Esophagus squamous epithelium (tissue), 4 donors: Measurements from ENCODE around the gene MOB1A.
A peak's percentile ranks its signal among the peaks of the same experiment; 100 is the strongest.

Source experiments
- POLR2A ChIP-seq, 4 donors: fragments of 450-650 bp; IDR thresholded peaks; one replicate each; pipeline ENCODE4 v1.6.1; 2017; ENCODE audit warnings: antibody characterized with exemption in 4 of 4, mild to moderate bottlenecking in 4 of 4, moderate library complexity in 3 of 4
- TF ChIP-seq, protein P1 (sequence below), 6 experiments: fragments of 450-650 bp in 4 of 6; fragments of 200-600 bp in 2 of 6; sonication (generic) in 2 of 6; IDR thresholded peaks; one replicate each; pipeline ENCODE4 v1.5.1; 2016 to 2019; ENCODE audit warnings: antibody characterized with exemption in 6 of 6, mild to moderate bottlenecking in 4 of 6, moderate library complexity in 4 of 6

- TF ChIP-seq POLR2A (IDR thresholded peaks at IDR 0.05), result no peak
- TF ChIP-seq, protein P1, sequence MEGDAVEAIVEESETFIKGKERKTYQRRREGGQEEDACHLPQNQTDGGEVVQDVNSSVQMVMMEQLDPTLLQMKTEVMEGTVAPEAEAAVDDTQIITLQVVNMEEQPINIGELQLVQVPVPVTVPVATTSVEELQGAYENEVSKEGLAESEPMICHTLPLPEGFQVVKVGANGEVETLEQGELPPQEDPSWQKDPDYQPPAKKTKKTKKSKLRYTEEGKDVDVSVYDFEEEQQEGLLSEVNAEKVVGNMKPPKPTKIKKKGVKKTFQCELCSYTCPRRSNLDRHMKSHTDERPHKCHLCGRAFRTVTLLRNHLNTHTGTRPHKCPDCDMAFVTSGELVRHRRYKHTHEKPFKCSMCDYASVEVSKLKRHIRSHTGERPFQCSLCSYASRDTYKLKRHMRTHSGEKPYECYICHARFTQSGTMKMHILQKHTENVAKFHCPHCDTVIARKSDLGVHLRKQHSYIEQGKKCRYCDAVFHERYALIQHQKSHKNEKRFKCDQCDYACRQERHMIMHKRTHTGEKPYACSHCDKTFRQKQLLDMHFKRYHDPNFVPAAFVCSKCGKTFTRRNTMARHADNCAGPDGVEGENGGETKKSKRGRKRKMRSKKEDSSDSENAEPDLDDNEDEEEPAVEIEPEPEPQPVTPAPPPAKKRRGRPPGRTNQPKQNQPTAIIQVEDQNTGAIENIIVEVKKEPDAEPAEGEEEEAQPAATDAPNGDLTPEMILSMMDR (IDR thresholded peaks at IDR 0.05), result peak in 1 of 6 experiments; percentile 38
These were observed 36.3 kb downstream of the MOB1A start for GRCh38 chr2:74142340-74142739.
